ENCODE data around the gene PDCD4.
A peak's percentile ranks its signal among the peaks of the same experiment; 100 is the strongest.

PDCD4 gene

DNA sequence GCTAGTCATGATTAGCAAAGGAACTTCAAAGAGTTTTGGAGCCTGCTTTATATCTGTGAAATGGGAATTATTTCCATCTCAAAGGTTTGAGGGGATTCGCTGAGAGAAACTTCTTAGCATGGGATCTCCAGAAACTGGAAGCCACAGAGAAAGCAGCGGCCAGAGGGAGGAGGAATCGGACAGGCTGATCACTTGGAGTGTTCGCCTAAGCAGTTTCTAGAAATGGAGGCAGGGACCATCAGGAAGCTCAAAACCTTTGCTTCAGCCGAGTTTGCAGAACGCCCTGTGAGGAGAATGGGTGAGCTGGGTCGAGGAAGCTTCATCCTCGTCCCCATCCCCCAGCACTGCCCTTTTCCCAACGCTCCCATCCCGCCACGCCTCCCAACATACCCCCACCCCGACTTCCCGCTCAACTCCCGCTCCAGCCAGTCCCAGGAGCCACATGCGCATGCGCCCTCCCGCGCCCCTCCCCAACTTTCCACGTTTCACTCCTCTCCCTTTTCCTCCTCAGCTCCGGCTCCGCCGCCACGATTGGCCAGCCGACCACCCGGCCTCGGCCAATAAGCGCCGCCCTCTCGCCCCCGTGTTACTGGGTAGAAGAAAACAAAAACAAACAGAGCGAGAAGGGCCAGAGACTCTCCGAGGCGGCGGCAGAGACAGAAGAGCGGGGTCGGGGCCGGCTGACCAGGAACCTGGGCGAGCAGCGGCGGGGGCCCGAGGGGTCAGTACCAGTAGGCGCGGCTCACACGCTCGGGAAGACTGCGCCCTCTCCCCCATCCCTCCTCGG lies at the start of gene PDCD4:
PDCD4 (plus strand) TSS at position 631 of the 787 bp plus-strand sequence. CDS start 4,100 bp downstream, outside the sequence.
- peak; percentile 84 for DNase-seq (ENCODE audit: low read depth)

DNA sequence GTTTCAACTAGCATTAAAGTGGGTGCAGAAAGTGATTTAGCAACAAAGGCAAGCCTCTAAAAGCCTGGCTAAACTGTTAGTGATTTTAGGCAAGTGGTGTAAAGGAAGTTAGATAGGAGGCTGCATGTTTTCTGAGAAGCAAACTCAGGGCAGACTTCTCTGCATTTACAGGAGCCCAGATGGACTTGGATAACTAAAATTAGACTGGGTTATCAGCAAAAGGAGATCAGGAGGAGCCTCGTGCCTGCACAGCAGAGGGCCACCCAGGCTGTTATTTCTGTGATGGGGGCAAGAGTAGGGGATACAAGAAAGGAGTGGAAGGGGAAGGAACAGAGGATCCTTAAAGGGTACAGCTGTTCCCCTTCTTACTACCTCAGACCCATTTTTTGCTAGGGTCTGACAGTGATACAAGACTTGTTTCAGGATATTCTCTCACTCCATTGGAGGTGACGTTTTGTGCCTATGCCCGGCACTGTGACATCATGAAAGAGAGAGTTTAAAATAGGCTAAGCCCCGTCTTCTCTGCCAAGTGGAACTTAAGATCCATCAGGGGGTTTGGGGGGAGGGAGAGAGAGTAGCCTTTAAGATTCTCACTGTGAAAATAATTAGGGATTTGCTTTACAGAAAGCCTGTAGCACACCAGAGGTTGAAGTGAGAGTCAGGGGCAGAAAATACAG lies 49.6 kb upstream of the PDCD4 start:
- no peak for DNase-seq (ENCODE audit: low read depth)

DNA sequence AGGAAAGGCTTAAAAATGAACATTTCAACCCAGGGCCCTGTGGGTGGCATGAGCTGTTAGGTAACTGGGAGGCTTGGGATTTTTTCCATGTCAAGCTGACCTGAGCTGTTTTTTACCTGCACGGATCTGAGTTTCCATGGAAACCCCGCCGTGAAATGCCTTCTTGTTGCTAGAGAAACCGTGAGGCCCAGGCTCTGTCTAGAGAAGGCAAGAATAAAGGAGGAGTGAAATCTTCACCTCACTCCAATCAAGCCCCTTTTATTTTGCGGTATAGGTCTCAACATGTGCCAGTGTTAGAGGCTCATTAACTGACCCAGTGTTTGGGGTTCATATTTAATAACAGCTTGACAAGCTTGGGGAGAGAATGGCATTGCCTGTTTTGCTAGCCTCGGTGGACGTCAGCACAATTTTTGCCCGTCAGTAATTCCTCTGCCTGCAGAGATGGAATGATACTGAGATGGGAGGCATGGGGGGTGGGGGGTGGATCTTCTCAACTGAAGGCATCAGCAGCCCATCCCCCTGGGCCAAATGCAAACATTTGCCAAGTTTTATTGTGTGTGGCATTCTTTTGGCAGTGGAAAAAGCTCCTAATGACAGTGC lies 48.9 kb upstream of the PDCD4 start:
- DNase-seq (ENCODE audit: low read depth): no peak

DNA sequence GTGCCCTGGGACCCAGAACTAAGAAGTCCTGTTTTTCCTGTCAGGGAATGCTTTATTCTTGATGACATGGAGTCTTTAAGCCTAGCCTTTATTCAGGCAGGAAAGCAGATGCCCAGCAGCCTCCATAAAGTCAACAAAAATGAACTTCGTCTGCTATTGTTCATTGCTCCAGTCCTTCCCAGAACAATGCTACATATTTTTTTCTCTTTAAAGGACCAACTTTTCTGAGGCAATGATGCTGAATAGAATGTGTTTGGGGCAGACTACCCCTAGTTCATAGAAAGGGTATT lies 47.6 kb upstream of the PDCD4 start:
- DNase-seq (ENCODE audit: low read depth): no peak

DNA sequence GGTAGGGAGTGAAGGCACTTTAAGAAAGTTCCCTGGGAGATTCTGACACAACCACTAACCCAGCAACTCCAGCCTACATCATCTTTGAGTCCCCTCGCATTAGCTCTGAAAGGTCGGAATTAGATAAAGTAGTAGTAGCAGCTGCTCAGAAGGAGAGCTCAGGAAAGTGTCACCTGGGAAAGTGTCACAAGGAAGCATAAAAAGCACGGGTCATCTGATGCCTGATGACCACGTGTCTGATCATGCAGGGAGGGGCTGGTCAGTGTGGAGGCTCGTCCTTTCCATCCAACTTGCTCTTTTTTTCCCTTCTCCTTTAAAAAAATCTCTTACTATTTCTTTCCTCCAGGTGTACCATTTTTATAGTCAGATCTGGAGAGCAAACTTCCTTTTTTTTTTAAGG lies 47.1 kb upstream of the PDCD4 start:
- DNase-seq (ENCODE audit: low read depth): no peak

DNA sequence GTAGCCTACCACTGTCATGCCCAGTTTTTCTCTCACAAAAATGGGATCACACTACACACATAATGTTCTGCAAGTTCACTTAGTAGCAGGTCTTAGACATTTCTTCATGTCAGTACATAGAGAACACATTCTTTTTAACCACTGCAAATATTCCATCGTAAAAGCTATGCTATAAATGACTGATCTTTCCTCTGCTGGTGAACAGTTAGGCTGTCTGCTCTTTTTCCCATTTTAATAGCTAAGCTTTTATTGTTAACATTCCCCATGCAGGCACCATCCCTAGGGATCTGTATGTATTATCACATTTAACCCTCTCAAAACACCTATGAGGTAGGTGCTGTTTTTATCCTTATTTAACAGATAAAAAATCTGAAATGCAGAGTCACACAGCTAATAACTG lies 46.2 kb upstream of the PDCD4 start:
- DNase-seq (ENCODE audit: low read depth): no peak

DNA sequence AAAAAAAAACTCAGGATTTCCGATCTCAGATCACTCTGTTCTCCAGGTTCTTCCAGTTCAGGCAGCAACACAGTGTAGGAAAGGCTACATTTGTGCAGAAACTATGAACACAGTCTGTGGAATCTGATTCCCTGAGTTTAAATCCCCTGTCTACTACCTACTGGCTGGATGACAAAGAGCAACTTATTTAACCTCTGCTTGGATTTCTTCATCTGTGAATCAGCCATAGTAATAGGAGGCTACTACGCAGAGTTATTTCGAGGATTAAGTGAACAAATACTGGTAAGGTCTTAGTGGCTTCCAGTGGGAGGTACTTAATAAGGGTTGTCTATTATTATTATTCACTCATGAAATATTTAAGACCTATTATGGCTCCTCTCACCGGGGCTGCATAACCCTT lies 44.3 kb upstream of the PDCD4 start:
- no peak for DNase-seq (ENCODE audit: low read depth)

DNA sequence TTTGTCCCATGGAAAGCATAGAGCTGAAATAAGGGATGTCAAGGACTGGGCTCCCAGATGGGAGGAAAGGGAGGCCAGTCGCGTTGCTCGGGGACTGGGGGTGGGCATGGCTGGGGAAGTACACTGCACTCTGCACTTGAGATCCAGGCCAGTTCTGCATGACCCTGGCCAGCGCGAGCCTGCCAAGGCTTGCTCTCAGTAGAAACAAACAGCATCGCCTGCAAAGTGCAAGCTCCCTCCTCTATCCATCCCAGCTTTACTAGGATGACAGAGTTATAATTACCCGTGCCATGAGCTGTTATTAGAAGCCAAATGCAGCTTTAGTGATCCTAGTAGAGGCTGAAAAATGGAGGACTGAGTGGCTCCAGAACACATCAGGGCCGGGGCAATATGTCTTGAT lies 43.9 kb upstream of the PDCD4 start:
- DNase-seq (ENCODE audit: low read depth): no peak

DNA sequence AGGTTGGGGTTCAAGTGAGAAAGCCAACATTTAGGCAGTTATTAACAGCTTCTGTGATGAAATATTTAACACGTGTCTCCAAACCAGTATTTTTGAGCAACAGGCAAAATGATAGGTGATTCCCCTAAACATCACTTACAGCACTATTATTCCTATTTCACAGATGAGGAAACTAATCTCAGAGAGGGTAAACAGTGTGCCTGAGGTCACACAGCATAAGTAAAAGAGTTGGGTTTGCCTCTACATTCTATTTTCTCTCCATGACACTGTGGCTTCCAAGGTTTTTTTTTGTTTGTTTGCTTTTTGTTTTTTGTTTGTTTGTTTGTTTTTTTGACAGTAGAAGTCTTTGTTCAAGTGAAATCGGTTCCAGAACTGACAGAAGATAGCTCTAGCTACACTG lies 43.2 kb upstream of the PDCD4 start:
- no peak for DNase-seq (ENCODE audit: low read depth)

DNA sequence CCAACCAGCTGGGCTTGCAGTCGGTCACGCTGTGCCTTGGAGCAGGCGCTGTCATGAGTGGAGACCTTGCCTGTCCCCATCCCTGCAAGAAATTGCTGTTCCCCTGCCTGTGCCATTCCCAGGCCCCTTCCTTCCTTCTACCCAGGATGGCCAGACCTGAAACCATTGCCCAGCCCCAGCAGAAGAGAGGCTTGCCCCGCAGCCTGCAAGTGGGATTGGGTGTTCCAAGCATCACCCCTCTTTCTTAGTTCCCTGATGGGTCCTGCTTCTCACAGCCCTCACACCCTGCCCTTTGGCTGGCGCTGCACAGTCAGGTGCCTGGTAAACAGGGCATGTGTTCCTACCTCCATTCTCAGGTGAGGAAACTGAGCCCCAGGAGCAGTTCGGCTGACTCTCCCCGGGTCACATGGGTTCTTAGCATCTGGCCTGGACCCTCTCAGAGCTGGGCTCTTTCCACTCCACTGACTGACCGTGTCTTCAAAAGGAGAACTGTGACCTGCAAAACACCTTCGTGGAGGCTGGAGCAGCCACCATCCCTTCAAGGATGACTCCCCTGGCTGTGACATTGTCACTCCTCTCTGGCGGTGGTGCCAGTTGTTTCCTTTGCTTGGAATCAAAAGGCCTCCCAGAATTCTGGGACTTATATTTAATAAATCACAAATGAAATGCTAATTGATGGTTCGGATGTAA lies 41.9 kb upstream of the PDCD4 start:
- no peak for DNase-seq (ENCODE audit: low read depth)

DNA sequence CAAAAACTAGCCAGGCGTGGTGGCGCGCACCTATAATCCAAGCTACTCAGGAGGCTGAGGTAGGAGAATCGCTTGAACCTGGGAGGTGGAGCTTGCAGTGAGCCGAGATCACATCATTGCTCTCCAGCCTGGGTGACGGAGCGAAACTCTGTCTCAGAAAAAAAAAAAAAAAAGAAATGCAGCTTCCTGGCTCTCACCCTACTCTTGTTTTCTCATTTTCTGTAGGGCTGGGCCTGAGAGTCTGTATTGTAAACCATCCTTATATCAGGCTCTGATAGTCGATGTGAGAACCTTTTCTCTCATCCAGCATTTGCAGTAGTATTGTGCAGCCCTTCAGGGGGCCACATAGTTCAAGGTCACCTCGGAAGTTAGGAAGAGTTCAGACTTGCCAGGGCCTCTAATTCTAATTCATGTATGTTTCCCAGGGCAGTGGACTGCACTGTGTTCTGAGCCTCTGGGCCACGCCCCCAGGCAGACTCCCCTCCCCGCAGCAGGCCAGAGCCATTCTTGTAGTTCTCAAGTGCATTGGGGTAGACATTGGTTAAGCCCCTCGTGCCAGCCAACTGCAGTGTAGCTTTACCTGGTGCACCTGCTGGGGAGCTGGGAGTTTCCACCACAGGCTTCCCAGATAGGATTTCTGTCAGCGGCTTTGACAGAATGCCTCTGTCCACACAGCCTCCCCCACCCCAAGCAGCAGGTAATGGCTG lies 38.3 kb upstream of the PDCD4 start:
- no peak for DNase-seq (ENCODE audit: low read depth)

DNA sequence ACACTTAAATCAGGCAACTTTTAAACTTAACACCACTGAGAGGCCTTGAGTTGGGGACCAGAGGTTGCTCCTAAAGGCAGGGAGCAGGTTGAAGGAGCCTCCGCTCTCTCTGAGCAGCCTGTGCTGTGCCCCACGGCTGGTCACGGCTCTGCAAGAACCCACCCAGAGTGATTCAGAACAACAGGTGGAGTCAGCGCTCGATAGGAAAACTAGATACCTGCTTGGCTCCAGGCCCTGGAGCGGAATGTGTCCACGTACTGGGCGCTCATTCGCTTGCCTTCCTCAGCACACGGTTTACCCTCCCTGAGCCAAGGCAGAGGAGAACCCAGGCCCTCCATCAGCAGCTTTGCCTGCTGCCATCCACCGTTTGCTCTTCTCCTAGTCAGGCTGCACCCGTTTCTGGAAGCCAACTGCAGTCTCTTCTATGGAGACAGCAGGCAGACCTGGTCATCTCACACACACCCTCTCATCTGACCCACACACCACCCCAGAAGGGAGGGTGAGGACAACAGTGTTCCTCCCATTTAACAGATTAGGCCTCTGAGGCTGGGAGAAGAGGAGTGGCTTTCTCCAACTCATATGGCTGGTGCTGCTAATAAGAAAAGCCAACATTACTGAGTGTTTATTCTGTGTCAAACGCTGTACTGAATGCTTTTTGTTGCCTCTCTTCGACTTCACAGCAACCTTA lies 37.6 kb upstream of the PDCD4 start:
- no peak for DNase-seq (ENCODE audit: low read depth)

DNA sequence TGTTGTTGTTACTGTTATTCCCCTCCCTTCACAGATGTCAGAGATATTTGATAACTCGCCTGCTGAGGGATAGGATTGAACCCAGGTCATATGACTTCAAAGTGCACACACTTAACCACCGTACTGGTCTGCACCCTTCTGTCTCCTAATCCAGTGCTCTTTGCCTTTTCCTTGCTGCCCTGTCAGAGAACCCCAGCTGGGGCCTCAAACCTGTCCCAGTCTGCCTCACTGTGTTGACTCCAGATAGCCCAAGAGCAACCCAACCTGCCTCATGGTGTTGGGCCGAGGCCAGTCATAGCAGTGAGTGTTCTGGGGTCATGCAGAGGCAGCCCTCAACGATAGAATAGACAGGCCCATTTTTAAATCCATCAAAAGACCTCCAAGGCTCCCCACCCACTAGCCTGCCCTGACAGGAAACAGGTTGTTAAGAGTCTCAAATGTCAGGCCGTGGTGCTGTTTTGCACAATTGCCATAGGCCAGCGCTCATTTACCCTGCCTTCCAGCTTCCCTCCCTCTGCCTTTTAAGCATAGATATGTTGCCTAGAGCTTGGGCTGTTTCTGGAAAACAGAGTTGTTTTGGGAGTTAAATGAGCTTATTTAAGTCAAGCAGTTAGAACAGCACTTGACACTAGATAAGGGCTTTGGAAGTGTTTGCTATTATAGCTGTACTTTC lies 37.0 kb upstream of the PDCD4 start:
- DNase-seq (ENCODE audit: low read depth): no peak

DNA sequence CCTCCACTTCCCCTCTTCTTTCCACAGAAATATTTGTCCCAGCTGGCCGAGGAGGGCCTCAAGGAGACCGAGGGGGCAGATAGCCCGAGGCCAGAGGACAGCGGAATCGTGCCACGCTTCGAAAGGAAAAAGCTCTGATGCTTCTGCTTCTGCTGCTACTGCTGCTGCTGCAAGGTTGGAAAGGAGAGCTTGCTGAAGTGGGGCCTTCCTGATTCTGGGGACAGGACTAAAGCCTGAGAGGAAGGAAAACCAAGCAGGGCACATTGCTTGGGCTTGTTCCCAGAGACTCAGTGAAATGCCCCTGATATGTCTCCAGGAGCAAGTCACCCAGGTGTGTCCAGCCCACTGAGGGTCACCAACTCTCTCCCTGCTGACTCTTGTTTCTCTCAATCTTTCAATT lies 35.9 kb upstream of the PDCD4 start:
- no peak for DNase-seq (ENCODE audit: low read depth)

DNA sequence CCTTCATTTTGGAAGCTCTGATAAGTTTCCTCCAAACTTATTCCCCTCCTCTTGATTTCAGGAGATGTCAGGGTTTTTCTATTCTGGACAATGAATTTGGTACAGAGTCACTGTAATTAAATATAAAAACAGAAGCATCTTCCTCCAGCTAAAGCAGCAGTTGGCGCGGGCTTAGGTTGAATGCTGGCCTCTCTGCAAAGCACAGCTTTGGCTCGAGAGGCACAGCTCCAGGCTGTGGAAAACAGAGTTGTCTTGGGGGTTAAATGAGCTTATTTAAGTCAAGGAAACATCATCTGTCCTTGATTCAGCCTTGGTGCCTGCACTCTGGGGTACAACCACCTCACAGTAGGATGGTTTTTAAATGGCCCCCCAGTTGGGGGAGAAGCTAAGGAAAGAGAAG lies 35.0 kb upstream of the PDCD4 start:
- DNase-seq (ENCODE audit: low read depth): no peak

DNA sequence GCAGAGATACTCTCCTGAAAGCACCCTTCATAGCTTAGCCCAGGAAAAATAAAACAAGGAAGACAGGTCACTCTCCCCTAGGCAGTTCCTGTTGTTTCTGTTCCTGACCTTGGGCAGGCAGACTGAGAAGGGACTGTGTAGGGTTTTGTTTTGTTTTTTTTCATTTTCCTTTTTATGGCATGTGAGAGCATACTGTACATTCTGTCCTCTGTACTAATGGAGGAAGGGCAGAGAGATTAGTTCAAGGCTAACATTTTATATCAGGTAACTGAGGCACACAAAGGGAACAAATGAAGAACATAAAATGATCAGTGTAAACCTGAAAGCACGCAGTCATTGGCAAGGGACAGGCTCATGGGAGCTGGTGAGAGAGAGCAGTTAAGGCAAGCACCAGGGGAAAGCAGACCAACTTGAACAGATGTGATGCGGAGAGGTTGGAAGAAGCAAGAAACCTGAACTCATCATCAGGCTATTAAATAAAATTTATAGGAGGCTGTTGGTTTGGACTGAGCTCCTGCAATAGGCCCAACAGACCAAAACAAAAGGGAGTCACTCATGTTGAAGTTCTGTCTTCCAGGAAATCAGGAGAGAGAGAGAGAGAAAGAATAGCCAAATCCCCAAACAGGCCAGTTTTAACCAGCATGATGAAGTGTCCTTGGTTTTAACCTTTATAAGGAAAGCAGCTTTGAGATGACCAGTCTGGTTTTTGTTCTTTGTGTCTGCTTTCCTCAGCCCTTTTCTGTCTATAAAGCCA lies 34.1 kb upstream of the PDCD4 start:
- DNase-seq (ENCODE audit: low read depth): no peak

DNA sequence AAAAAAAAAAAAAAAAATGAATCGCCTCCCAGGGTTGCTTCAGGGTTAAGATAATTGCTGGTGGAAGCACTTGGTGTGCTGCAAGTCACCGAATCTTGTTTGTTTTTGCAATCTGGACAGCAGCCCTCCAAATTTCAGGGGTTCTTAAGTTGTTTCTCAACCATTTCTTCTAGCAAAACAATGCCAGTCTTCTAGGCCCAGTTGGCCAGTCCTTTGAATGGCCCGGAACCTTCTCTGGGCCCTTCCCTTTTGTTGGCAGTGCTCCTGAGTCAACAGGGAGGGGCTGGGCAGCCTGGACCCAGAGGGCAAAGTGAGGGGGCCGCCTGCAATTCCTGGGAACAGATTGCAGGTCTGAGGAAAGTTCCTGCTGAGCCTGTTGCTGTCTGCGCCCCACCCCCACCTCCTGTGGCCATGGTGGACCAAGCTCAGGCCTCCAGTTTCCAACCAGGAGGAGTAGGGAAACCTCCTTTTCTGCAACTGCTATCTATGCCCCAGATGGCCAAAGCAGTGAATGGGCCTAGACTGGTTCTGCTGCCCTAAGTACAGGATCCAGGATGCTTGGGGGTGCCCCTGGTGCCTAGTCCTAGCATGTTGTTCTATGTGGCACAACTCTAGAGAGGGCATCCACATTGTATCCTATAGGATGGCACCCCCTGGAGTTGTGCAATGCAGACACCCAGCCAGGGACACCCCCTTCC lies 31.4 kb upstream of the PDCD4 start:
- DNase-seq (ENCODE audit: low read depth): no peak

DNA sequence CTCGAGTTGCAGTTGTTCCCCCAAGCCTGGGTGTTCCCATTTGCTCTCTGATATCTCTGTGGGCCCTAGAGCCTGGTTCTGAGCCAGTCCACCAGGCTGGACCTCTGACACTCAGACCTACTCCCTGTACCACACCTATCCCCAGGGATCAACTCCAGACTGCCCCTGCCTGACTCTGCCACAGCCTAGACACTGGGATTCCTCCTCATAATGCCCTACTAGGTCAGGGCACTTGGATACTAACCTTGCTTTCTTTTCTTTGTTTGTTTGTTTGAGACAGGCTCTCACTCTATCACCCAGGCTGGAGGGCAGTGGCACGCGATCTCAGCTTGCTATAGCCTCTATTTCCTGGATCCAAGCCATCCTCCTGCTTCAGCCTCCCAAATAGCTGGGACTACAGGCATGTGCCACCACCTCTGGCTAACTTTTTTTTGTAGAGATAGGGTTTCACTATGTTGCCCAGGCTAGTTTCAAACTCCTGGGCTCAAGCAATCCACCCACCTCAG lies 30.8 kb upstream of the PDCD4 start:
- DNase-seq (ENCODE audit: low read depth): no peak

DNA sequence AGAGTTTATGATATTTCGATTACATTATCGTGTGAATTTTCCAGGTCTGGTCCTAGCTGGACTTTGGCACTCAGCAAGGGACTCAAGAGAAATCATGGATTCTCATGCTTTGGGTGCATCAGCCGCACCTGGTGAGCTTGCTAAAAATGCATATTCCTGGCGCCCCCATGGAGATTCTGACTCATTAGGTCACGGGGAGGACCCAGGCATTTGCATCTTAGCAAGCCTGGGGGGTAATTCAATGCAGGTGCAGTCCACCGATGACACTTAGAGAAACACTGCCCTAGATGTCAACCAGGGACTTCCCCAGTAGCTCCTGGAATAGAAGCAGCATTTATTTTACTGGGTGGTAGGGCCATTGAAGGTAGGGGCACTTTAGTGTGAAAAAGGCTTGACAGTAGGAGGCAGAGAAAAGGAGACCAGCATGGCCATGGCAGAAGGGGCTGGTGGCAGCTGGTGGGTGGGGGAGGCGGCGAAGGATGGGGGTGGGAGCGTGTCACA lies 29.9 kb upstream of the PDCD4 start:
- no peak for DNase-seq (ENCODE audit: low read depth)

Data from HS-5 (cell line).